NCI-H1092 treated with DMSO at 0.1 percent for 48 hours (cell line): ENCODE data around the gene BPIFB4.
A peak's percentile ranks its signal among the peaks of the same experiment; 100 is the strongest.

Source experiments
- DNase-seq: peaks from one replicate; lab custom pipeline; 2025; lab: John Stamatoyannopoulos, UW

BPIFB4 gene

DNA sequence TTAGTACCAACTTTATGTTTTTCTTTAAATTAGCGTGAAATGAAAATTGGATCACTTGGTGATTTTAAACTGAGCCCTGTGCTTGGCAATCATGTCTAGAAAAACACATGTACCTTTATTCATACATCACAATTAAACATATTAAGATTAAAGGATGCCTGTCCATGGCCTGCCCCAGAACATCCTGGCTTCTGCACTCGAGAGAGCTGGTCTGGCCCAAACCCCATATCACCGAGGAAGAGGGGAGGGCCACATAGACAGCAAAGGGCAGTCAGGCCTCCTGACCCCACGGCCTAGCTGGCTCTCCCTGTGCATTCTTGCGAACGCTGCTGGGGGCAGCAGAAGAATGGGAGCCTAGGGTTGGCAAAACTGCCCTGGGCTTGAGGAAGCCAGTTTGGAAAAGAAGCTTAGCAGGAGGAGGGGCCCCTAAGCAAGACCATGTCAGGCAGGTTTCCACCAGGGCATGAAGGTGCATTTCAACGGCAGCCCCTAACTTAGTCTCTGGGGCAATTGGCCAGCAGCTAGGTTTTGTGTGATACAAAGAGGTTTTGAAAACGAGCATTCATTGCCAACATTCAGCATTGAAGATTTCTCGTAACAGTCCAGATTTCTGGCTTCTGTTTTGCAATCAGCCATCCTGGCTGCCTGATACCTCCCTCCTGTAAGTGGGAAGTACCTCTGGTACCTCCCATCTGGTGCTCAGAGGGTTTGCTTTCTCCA, 17.2 kb upstream of the BPIFB4 start:
- no peak for DNase-seq

DNA sequence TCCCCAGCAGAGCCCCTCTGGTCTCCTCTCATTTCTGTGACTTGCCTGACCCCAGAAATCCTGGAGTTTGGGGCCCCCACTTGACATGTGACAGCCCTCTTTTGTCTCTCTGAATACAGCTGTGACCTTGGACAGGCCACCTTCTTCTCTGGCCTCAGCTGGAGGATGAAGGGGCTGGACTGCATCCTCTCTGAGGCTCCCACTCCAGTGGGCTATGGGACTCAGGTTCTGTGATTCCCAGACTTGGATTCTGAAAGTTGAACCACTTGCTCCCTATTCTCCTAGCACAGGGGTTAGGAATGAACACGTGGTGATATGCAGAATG, 16.7 kb upstream of the BPIFB4 start:
- DNase-seq = no peak

DNA sequence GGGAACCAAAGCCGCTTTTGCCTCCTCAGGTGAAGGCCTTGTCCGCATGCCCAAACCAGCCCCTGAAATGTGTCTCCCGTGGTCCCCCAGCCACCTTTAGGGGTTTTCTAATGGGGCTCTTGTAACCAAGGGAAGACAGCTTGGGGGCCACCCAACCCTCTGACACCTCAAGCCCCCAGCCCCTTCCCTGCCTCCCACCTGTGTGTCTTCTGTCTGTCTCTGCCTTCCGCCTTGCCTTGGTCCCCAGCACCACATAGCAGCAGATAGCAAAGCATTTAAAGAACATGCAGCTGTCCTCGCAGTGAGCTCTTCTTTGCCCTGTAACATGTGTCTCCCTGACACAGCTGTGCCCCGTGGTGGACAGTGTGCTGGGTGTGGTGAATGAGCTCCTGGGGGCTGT, 16.2 kb upstream of the BPIFB4 start:
- DNase-seq = no peak

DNA sequence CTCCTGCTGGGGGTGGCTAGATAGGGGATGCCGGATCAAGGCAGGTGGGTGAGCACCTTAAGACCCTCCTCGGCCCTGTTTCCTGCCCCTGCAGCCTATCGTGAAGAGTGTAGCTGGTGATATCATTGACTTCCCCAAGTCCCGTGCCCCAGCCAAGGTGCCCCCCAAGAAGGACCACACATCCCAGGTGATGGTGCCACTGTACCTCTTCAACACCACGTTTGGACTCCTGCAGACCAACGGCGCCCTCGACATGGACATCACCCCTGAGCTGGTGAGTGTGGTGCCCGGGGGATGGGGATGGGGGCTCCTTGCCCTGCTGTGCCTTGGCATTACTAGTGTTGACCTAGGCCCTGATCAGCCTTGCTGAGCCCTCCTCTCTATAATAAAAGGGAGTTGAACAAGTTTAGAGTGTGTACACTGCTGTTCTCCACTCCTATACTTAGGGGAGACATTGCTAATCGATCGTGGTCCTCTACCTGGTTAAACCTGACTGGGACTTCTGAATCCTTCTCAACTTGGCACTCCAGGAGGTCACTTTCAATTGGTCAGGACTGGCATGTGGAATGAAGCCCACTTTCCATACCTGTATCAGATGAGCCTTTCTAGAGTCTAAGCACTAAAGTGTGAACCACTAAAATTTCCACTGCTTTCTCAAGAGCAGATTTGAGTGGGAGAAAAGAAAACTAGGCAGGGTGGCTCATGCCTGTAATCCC, 14.7 kb upstream of the BPIFB4 start:
- no peak for DNase-seq

DNA sequence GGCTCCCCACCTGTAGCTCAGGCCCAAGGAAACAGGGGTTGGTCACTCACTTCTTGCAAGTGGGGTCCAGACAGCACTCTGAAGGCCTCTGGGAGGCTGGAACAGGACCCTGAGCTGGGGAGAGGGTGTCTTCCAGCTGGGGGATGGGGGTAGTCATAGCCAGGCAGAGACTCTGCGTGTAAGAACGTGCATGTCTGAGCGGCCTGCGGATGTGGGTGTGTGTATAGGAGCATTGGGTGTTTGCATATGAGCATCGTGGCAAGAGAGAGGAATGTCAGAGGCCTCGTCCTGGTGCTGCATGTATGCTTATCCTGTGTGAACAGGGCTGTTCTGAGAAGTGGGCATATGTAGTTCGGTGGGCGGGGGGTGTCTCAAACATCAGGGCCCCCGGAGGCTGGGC, 13.7 kb upstream of the BPIFB4 start:
- DNase-seq = no peak

DNA sequence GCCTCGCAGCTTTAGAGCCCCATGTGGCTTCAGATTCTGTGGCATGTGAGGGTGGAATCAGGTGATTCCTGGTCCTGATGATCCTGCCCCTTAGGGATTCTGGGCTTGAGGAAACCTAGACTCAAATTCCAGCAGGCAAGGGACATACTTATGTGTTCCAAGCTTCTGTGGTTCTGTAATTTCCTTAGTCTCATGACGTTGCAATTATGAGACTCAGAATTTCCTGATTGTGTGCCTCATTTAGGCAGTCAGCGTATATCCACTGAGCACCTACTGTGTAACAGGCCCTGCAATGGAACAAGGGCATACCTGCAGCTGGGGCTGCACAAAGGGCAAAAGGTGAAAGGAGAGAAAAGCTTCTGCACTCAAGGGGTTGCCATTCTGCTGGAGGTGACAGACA, 11.6 kb upstream of the BPIFB4 start:
- no peak for DNase-seq

DNA sequence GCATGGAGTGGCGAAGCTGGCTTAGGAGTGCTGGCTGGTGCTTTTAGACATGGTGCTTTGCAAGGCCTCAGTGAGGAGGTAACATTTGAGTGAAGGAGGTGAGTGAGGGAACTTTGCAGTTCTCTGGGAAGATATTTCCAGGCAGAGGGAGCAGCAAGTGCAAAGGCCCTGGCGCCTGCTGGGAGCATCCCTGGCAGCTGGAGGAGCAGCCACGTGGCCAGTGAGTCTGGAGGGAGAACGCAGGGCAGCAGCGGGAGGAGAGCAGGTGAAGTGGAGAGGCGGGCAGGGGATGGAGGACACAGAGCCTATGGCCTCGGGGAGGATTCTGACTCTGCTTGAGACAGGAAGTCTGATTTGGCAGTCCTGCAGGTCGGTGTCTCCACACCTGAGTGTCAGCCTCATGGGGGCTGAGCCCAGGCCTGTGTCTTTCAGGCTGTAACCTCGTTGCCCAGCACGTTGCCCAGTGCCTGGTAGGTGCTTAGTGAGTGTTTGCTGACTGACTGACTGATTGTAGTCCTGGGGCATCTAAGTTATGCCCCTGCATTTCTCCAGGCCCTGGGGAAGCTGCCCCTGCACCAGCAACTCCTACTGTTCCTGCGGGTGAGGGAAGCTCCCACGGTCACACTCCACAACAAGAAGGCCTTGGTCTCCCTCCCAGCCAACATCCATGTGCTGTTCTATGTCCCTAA, 11.0 kb upstream of the BPIFB4 start:
- no peak for DNase-seq

DNA sequence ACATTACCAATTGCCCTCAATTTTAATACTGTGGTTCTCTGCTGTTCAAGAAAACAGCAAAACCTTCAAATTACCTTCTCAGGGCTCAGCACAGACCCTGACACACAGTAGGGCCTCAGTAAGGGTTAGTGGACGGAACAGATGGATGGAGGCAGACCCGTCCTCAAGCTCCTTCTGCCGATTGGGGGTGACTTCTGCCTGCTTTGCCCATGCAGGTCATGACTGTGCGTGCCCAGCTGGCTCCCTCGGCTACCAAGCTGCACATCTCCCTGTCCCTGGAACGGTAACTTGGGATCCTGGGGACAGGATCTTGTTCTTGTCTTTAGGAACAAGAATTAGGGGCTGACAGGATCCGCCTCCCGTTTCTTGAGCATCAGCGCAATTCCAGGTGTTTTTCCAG, 9.8 kb upstream of the BPIFB4 start:
- DNase-seq = no peak

DNA sequence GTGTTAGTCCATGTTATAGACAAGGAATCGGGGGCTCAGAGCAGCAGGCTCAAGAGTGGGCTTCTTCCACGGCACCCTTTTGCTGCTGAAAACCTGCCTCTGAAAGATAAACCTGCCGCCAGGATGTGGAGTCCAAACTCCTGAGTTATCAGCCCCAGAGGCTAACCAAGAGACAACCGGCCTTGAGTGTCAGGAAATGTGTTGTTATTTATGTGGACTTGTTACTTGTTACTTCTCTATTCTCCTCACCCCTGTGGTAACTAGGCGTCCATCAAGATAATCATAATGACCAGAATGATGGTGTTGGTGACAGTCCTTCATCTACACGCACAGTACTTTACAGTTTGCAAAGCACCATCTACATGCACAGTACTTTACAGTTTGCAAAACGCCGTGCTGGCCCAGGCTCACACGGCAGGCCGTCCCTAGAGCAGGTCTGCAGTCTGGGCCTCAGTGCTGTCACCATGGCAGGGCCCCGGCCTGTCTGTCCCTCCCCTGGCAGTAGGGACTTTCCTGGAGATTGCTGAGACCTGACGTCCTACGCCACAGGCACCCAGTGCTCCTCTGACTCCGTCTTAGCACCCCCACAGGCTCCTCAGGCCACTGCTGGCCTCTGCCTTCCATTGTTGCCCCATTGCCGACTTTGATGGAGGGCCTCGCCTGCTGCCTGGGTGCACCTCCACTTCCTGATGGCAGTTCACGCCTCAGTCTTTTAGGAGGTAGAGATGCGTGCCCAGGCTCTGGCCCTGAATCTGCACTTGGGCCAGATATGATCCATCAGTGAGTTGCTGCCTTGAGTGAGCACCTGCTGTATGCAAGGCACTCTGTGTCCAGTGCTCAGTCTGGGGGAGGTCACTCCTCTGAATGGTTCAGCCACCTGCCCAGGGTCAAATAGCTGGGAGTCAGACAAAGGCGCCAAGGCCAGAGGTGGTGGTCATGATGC, 9.1 kb upstream of the BPIFB4 start:
- DNase-seq = no peak

DNA sequence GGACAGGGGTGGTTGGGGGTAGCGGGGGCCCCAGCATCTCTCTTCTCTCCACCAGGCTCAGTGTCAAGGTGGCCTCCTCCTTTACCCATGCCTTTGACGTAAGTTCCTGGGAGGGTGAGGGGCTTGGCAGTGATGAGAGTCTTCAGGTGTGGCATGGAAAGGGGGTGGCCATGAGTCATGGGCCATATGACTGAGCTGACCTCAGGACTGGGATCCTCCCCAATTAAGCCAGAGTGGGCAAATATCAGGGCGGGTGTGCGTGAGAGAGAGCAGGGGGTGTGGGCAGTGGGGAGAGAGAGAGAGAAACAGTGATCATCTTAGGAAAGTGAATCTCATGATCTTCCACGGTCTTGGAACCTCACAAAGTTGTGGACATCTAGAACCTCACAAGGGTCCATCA, 8.2 kb upstream of the BPIFB4 start:
- no peak for DNase-seq

DNA sequence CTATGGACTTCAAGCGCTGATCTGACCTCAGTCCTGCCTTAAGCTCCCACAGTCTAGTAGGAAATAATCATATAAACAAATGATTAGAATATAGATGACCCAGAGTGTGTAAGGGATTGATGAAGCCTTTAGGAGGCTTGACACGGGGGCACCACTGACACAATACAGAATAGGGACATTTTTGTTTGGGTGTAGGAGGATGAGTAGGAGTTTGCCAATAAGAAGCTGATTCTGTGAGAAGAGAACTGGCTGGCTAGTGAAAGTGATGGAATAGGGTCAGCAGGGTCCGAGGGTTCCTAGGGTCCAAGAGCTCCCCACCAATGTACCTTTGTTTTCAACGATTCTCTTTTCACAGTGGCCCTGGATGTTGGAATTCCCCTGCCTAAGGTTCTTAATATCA, 7.1 kb upstream of the BPIFB4 start:
- no peak for DNase-seq

DNA sequence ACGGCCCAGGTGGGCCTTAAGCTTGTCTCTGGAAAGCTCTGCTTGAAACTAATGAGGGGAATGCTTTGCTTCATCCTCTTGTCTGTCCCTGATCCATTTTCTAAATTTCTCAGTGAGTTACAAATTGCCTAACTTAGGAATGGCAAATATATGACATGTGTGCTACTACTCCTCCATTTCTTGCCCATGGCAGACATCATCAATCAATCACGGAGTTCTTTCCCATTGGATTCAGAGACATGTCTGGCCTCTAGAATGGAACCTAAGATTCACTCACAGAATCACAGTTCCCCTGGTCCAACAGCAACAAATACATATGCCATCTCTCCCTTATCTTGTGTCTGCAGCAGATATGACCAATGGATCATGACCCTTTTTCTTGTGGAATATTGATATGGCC, 6.6 kb upstream of the BPIFB4 start:
- DNase-seq = no peak

DNA sequence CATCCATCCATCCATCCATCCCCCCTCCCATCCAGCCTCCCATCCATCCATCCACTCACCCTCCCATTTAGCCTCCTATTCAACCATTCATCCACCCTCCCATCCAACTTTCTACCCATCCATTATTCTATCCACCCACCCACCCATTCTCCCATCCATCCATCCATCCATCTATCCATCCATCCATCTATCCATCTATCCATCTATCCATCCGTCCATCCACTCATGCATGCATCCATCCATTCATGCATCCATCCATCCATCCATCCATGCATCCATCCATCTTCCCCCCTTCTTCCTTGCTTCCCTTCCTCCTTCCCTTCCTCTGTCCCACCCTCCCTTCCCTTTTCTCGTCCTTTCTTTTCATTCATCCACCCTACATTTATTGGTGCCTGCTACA, 4.8 kb upstream of the BPIFB4 start:
- no peak for DNase-seq

DNA sequence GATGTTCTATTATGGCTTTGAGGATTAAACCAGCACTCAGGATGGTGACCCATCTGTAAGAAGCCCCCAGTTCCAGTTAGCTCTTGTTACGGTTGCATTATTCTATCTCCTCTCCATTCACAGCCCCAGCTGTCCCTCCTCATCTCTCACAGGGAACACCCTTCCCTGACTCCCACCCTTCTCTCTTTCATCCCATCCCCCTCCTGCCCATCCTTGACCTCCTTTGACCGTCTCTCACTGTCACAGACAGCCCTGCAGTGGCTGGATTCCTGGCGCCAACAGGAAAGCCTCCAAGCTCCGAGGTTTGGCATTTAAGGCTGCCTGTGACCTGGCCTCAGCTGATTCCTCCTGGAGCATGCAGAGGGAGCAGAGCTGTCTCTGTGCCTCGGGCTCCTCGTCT, 4.2 kb upstream of the BPIFB4 start:
- no peak for DNase-seq

DNA sequence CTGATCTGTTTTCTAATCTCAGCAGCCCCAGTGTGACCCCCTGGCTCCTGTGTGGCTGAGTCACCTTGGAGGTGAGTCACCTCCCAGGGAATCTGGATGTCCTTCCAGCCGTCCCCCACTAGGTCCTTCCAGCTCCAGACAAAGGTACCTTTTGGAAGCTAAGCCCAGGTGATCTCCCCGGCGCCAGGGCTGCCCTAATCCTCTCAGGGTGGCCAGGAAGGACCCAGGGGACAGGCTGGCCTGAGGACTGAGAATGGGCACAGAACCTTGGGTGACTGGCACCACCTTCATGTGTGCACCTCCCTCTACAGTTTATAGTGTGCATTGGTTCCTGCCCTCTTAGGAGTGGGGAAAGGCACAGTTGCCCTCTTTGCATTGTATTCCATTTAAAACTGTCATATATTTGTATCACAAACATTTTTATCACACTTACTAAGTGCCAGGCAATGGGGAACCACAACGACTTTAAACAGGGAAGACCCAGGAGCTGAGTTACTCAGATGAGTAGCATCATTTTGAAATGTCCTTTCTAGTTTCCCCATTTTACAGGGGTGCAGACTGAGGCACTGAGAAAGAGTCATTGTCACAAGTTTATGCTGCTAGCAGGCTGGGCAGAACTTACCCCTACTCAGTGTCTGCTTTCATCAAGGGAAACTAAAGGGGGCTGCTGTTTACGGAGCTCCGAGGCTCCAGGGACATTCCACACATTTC, 2.6 kb upstream of the BPIFB4 start:
- DNase-seq = no peak

DNA sequence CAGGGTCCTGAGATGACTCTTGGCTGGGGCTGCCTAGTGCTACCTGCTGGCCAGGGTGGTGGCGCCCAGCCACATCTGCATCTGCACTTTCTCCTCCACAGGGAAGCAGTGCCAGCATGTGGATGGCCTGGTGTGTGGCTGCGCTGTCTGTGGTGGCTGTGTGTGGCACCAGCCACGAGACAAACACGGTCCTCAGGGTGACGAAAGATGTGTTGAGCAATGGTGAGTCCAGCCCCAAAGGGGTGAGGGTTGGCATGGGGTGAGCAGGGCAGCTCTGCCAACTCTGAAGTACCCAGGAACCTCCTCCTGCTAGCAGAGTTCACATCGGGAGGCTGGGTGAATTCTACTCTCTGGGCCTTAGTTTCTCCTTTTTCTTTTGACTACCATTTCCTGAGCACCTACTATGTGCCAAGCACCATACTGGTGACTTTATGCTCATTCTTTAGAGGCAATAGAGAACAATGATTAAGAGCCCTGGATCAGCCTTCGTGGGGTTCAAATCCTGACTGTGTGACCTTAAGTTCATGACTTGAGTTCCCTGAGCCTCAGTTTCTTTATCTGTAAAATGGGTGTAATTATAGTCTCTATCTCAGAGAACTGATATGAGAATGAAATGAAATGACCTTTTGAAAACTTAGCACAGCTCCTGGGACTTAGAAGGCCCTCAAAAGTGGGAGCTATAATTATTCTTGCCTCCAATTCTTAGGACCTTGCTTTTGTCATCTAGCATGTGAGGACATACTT, 2.1 kb downstream of the BPIFB4 start:
- DNase-seq = no peak

DNA sequence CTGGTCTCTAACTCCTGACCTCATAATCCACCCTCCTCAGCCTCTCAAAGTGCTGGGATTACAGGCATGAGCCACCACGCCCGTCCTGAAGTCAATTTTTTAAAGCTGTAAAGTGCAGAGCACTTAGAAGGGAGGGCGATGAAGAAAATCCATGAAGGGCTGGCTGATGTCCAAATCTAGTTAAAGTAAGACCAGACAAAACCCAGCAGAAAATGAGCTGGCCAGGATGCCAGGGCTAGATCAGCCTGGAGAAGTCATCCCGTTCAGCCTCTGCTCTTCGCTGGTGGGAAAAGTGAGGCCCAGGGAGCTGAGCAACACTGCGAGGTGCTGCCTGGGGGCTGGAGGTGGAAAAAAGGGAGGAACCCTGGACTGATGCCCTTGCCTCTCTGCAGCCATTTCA, 3.1 kb downstream of the BPIFB4 start:
- peak; percentile 3 for DNase-seq

DNA sequence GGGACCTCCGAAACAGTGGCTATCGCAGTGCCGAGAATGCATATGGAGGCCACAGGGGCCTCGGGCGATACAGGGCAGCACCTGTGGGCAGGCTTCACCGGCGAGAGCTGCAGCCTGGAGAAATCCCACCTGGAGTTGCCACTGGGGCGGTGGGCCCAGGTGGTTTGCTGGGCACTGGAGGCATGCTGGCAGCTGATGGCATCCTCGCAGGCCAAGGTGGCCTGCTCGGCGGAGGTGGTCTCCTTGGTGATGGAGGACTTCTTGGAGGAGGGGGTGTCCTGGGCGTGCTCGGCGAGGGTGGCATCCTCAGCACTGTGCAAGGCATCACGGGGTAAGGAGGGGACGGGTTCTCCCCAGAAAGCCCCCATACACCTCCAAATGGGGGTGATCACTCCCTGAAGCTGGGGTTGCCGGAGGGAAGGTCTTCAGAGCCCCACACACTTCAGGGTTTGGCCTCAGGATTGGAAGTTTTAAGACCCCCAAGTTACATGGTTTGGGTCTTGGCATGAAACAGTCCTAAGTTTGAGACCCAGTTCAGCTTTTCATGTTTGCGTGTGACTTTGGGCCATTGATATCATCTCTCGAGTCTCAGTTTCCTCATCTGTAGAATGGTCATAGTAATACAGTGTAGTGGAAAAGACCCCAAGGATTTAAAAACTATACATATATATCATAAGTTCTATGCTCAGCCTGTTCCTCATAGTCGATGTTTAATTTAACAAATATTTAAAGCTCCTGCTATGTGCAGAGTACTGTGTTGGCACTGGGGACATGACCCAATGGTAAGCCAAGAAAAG, 4.3 kb downstream of the BPIFB4 start:
- DNase-seq = no peak

DNA sequence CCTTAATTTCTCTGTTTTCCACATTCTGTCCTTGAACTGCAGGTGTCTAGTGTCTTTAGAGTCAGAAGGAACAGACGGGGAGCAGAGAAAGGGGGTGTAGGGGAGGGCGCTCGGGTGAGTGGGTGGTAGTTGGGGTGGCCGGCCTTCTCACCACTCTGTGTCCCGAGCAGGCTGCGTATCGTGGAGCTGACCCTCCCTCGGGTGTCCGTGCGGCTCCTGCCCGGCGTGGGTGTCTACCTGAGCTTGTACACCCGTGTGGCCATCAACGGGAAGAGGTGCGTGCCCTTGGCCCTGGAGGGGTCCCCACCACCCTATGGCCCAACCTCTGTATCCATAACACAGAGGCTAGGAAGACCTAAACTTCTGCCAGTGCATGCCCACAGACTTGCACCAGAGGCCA, 5.3 kb downstream of the BPIFB4 start:
- DNase-seq = no peak

DNA sequence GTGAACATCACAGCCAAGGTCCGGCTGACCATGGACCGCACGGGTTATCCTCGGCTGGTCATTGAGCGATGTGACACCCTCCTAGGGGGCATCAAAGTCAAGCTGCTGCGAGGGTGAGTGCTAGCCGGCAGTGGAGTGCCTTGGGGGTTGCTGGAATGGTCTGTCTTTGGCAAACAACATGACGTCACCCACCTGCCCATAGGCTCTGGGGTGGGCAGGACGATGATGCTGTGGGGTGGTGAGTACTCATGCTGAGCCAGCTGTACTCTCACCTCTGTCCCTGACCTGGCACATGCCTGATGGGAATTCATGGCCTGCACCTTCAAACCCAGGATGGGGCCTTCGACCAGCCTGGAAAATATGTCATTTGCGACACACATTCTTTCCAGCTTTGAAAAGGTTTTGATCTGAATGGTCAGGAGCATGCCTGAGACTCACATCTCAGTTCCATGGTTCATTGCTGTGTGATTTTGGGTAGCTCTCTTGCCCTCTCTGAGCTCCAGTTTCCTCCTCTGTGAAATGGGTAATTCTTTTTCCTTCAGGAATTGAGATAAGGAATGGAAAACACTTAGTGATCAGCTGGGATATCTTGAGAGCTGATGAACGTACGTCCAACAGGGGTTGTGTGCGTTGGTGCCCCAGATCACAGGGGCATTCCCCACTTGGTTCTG, 6.7 kb downstream of the BPIFB4 start:
- no peak for DNase-seq
